Loucy (cell line): ENCODE measurements around the gene SCML2.

Experiments
- H2AFZ ChIP-seq: fragments of 200-600 bp; sonication (generic); 2 replicates; pipeline ENCODE4 v1.6.0; 2016; ENCODE audit warnings: antibody characterized with exemption, mild to moderate bottlenecking, low read length, moderate library complexity
- H3F3A ChIP-seq: fragments of 200-600 bp; 2 replicates; pipeline ENCODE4 v1.6.0; 2016; ENCODE audit warnings: antibody characterized with exemption, low read depth, mild to moderate bottlenecking
- H3K27me3 ChIP-seq: fragments of 200-600 bp; sonication (generic); 2 replicates; pipeline ENCODE4 v1.6.1; 2014; ENCODE audit warnings: low read length, mild to moderate bottlenecking; ENCODE audit not compliant: insufficient read depth, poor library complexity, severe bottlenecking
- H3K36me3 ChIP-seq: fragments of 200-600 bp; sonication (generic); 2 replicates; pipeline ENCODE4 v1.6.1; 2016; ENCODE audit warnings: low read length; ENCODE audit not compliant: insufficient read depth
- H3K4me1 ChIP-seq: fragments of 200-600 bp; sonication (generic); 2 replicates; pipeline ENCODE4 v1.5.1; 2014; ENCODE audit warnings: low read length, mild to moderate bottlenecking; ENCODE audit not compliant: insufficient read depth, poor library complexity, severe bottlenecking
- H3K4me2 ChIP-seq: fragments of 200-600 bp; sonication (generic); 2 replicates; pipeline ENCODE4 v1.6.0; 2014; ENCODE audit warnings: antibody characterized with exemption, low read length, low read depth, mild to moderate bottlenecking; ENCODE audit not compliant: poor library complexity, severe bottlenecking
- H3K4me3 ChIP-seq: fragments of 200-600 bp; sonication (generic); 2 replicates; pipeline ENCODE4 v1.5.1; 2014; ENCODE audit warnings: low read length, mild to moderate bottlenecking, mixed read lengths; ENCODE audit not compliant: poor library complexity, severe bottlenecking
- H3K79me2 ChIP-seq: fragments of 200-600 bp; sonication (generic); 2 replicates; pipeline ENCODE4 v1.6.1; 2014; ENCODE audit warnings: low read length; ENCODE audit not compliant: insufficient read depth
- H3K9ac ChIP-seq: fragments of 200-600 bp; sonication (generic); 2 replicates; pipeline ENCODE4 v1.6.0; 2014; ENCODE audit warnings: mild to moderate bottlenecking, low read depth, low read length, moderate library complexity; ENCODE audit not compliant: poor library complexity, severe bottlenecking
- H3K9me2 ChIP-seq: fragments of 200-600 bp; sonication (generic); replicated peaks from 2 replicates; pipeline ENCODE4 v1.6.1; 2016; ENCODE audit warnings: low read depth, low read length, mixed read lengths
- H3K9me3 ChIP-seq: fragments of 200-600 bp; sonication (generic); 2 replicates; pipeline ENCODE4 v1.6.1; 2014; ENCODE audit warnings: mild to moderate bottlenecking, antibody characterized with exemption, low read length, low read depth; ENCODE audit not compliant: insufficient read depth
- H4K20me1 ChIP-seq: fragments of 200-600 bp; sonication (generic); 2 replicates; pipeline ENCODE4 v1.6.0; 2014; ENCODE audit warnings: antibody characterized with exemption, low read length, mild to moderate bottlenecking; ENCODE audit not compliant: insufficient read depth, poor library complexity, severe bottlenecking
- EZH2phosphoT487 ChIP-seq: fragments of 200-600 bp; IDR thresholded peaks from 2 replicates; pipeline ENCODE4 v1.6.1; 2018; ENCODE audit warnings: antibody characterized with exemption, mild to moderate bottlenecking, moderate library complexity, borderline replicate concordance
- TF ChIP-seq, protein P1 (sequence below): fragments of 200-600 bp; sonication (generic); conservative IDR thresholded peaks from 2 replicates; pipeline ENCODE4 v1.5.1; 2014; ENCODE audit warnings: mild to moderate bottlenecking, antibody characterized with exemption, low read length

The SCML2 gene

DNA sequence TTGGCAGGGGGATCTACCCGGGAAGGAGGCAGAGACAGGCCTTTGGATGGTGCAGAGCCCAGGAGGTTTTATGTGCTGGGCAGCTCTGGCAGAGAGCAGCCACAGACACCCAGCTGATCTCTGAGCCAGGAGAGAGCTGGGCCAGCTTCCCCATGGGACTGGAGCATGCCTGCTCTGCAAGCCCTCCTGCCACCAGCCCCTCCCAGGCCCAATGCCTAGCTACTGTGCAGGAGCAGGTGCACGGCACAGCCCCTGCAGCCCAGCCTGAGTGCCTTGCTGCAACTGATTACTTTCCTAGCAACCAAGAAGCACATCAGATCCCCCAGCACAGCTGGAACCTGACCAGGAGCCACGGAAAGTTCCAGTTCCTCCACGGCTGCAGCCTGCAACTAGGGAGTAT is 76.0 kb downstream of the SCML2 start:
- H3K4me1 ChIP-seq = no peaks in the 10 kb centered on the region
- H3K4me3 ChIP-seq = no peak overlapping the region
- H3K36me3 ChIP-seq = no peaks in the 10 kb centered on the region
- no peaks in the 10 kb centered on the region for H4K20me1 ChIP-seq
- H3K9ac ChIP-seq = no peak overlapping the region
- no peaks in the 10 kb centered on the region for H3K79me2 ChIP-seq
- H3K4me2 ChIP-seq = no peak overlapping the region
- no peaks in the 10 kb centered on the region for H3K9me2 ChIP-seq
- H3K9me3 ChIP-seq = no peaks in the 10 kb centered on the region
- H3K27me3 ChIP-seq = no peaks in the 10 kb centered on the region
- no peak overlapping the region for H2AFZ ChIP-seq
- no peaks in the 10 kb centered on the region for H3F3A ChIP-seq
- TF ChIP-seq, protein P1, sequence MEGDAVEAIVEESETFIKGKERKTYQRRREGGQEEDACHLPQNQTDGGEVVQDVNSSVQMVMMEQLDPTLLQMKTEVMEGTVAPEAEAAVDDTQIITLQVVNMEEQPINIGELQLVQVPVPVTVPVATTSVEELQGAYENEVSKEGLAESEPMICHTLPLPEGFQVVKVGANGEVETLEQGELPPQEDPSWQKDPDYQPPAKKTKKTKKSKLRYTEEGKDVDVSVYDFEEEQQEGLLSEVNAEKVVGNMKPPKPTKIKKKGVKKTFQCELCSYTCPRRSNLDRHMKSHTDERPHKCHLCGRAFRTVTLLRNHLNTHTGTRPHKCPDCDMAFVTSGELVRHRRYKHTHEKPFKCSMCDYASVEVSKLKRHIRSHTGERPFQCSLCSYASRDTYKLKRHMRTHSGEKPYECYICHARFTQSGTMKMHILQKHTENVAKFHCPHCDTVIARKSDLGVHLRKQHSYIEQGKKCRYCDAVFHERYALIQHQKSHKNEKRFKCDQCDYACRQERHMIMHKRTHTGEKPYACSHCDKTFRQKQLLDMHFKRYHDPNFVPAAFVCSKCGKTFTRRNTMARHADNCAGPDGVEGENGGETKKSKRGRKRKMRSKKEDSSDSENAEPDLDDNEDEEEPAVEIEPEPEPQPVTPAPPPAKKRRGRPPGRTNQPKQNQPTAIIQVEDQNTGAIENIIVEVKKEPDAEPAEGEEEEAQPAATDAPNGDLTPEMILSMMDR = no peak
- no peak for TF ChIP-seq EZH2phosphoT487

GRCh38 chrX:18272222-18272621 is 82.3 kb downstream of the SCML2 start:
- Histone ChIP-seq H3K4me2 (no peak overlapping the region), H3K79me2 (no peaks in the 10 kb centered on the region), H3K9me3 (no peaks in the 10 kb centered on the region), H2AFZ (no peak overlapping the region), H3K4me3 (no peak overlapping the region), H3F3A (no peaks in the 10 kb centered on the region), H3K4me1 (no peaks in the 10 kb centered on the region), H3K36me3 (no peaks in the 10 kb centered on the region), H3K27me3 (no peaks in the 10 kb centered on the region), H3K9ac (no peak overlapping the region), H3K9me2 (no peaks in the 10 kb centered on the region), H4K20me1 (no peaks in the 10 kb centered on the region)
- TF ChIP-seq, protein P1 = no peak
- TF ChIP-seq EZH2phosphoT487 = no peak

GRCh38 chrX:18271725-18272124 is 82.8 kb downstream of the SCML2 start:
- no peaks in the 10 kb centered on the region for H4K20me1 ChIP-seq
- H2AFZ ChIP-seq = no peak overlapping the region
- H3K4me2 ChIP-seq = no peak overlapping the region
- no peaks in the 10 kb centered on the region for H3F3A ChIP-seq
- no peaks in the 10 kb centered on the region for H3K9me2 ChIP-seq
- no peaks in the 10 kb centered on the region for H3K36me3 ChIP-seq
- H3K9ac ChIP-seq = no peak overlapping the region
- no peak overlapping the region for H3K4me3 ChIP-seq
- no peaks in the 10 kb centered on the region for H3K79me2 ChIP-seq
- TF ChIP-seq EZH2phosphoT487 = no peak
- TF ChIP-seq, protein P1 = no peak
- no peaks in the 10 kb centered on the region for H3K9me3 ChIP-seq
- H3K27me3 ChIP-seq = no peaks in the 10 kb centered on the region
- H3K4me1 ChIP-seq = no peaks in the 10 kb centered on the region
